T-helper 2 cell treated with Interferon-gamma antibody and Interleukin-4, amounts not matched to agents 100 ng/mL and 5 ng/mL, for 36 hours (primary cell): ENCODE measurements around the gene RAE1. TPM values are rescaled to one million over a fixed set of nuclear protein-coding genes. Genes with fewer than 3 reads are reported as not detected.
"Not testable (repeated sequence)": the region's sequence is repeated elsewhere in the genome, so short reads cannot be mapped to it uniquely, and the experiment has no call there.

ENCODE experiments used
- intact Hi-C: fragments of 100-400 bp; cut with micrococcal nuclease; formaldehyde crosslinking; loops from one replicate; pipeline ENCODE4 v1.15.1; 2023
- total RNA-seq: library from RNA; stranded (reverse); gene quantifications from 2 replicates; pipeline ENCODE4 v1.2.3, GENCODE V29; 2022

The RAE1 gene
- total RNA-seq, 1 donor from 2014 or later, result 42.3 TPM

- intact Hi-C loops, result no loop called here
Observed at GRCh38 chr20:57326667-57327455, 24.2 kb upstream of the RAE1 start.

GRCh38 chr20:57327820-57328219 lies 23.2 kb upstream of the RAE1 start:
- intact Hi-C loops, result no loop called here

GRCh38 chr20:57329608-57330221 lies 21.3 kb upstream of the RAE1 start, which contains the start of gene SPO11:
Gene SPO11 (plus strand): TSS chr20:57329803. CDS start chr20:57329868, 65 bp downstream.
- intact Hi-C loops, result no loop called here

- intact Hi-C loops, result no loop called here
Observed at GRCh38 chr20:57330998-57331397, 20.1 kb upstream of the RAE1 start.

DNA sequence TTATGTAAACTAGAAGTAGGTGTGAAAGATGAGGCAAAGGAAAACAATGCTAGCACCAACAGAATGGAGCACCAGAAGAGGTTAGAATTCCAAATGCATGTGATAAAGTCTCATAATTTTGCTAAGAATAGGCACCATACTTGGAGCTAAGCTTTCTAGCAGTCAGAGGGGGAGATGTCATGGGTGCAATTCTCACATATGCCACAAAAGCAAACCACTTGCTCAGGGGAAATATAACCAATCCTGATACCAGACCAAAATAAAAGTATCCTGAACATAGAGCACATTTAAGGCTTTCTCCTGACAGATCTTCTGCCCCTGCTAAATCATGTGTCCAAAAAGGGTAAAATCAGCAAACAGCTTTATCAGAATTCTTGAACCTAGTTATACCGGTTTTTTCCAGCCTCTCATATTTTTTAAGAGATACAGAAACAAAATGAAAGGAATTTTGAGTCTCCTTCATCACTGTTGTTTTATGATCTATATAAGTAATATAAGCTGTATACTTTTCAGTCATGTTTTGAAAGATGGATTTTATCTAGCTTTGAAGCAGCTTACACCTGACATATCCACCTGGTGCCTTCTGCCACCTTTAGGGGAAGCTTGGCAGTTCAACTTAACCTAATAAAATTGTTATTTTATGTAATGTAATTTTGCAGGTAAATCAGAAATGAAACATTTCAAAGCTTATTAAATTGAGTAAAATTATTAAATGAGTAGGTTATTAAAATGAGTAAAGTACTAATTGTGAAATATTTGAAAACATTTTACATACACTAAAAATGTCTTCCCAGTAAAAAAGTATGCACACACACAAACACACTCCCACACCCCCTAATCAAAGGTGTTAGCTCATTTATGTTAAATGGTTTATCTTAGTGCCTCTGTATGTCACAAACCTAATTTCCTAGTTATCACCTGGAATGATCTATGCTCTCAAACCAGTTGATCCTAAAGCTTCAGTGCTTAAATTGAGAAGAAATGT lies 18.7 kb upstream of the RAE1 start:
- intact Hi-C loops, result no loop called here

- intact Hi-C loops, result no loop called here
Observed at GRCh38 chr20:57335392-57335791, 15.7 kb upstream of the RAE1 start.

- intact Hi-C loops, result no loop called here
Observed at GRCh38 chr20:57341663-57342062, 9.4 kb upstream of the RAE1 start.

GRCh38 chr20:57342829-57343228 lies 8.2 kb upstream of the RAE1 start:
- intact Hi-C loops, result no loop called here

DNA sequence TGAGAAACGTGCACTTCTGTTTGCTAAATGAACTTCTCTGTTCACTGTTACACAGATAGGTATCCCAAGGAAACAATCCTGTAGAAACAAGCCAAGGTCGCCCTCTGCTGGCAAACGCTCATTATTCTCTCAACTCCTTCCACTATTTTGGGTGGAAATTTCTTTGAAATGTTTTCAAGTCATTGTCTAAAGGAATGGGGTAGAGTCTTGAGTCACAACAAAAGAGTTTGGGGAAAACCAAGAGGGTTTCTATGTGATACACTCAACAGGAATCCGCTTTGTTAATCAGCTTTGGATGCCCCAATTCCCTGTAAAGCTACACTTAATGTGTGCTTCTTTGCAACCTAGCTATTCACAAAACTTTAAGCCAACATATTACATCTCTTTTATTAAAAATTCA lies 4.6 kb upstream of the RAE1 start:
- intact Hi-C loops, result loop anchor here (1.0 kb wide), 2 partner anchors 254 to 796 kb away; no protein-coding TSS in a partner anchor

- intact Hi-C loops, result no loop called here
Observed at GRCh38 chr20:57347393-57347792, 3.7 kb upstream of the RAE1 start.

DNA sequence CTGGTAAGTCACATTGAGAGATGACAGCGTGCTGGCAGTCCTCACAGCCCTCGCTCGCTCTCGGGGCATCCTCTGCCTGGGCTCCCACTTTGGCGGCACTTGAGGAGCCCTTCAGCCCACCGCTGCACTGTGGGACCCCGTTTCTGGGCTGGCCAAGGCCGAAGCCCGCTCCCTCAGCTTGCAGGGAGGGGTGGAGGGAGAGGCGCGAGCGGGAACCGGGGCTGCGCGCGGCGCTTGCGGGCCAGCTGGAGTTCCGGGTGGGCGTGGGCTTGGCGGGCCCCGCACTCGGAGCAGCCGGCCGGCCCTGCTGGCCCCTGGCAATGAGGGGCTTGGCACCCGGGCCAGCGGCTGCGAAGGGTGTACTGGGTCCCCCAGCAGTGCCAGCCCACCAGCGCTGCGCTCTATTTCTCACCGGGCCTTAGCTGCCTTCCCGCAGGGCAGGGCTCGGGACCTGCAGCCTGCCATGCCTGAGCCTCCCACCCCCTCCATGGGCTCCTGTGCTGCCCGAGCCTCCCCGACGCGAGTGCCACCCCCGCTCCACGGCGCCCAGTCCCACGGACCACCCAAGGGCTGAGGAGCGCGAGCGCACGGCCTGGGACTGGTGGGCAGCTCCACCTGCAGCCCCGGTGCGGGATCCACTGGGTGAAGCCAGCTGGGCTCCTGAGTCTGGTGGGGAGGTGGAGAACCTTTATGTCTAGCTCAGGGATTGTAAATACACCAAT lies 2.7 kb upstream of the RAE1 start:
- intact Hi-C loops, result not testable (repeated sequence)

- intact Hi-C loops, result not testable (repeated sequence)
Observed at GRCh38 chr20:57348922-57349574, 2.0 kb upstream of the RAE1 start.

DNA sequence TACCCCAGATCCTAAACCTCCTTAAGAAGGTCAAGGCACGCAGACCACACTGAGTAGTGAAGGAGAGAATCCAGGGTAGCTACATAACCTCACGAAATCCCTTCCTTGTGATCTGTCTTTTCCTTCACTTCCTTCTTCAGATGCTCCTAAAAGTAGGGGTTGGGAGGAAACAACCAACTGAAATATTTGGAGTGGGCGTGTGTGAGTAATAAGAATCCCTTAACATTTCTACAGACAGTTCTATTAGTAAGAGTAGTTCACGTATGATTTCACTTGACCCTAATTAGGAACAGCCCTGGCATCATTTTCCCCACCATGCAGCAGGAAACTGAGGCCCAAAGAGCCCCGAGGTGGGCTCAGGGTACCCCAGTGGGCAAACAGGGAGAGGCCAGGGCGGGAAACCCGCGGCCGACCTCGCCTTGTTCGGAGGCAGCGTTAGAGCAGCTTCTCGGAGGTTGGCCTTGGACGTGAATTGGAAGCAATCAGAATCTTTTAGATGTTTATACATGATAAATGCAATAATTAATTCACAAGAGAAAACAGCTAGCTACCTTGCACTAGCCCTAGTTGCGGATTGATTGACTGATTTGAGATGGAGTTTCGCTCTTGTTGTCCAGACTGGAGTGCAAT lies 859 bp upstream of the RAE1 start:
- intact Hi-C loops, result loop anchor here (2.0 kb wide), 1 partner anchor 41 kb away; the partner anchor contains the start of gene RBM38

GRCh38 chr20:57350726-57351041 lies 371 bp upstream of the RAE1 start:
- intact Hi-C loops, result loop anchor here (1.0 to 2.0 kb wide), 3 partner anchors 29 to 83 kb away; partner anchors contain the start of gene RBM38

DNA sequence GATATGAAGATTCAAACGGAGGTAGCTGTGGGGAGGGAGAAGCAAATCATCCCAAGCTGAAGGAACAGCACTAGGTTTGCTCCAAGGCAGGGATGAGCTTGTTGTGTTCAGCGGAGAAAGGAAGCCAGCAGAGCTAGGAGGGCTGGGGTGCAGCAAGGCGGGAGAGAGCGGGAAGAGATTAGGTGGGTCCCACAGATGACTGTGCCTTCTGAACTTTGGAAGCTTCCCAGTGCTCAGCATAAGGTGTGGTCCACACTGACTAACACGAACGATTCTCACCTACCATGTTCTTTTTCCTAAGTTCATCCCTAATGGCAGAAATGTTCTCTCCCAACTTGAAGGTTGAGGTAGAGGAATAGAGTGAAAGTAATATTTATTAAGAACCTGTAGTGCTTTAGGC lies 1.2 kb downstream of the RAE1 start:
- intact Hi-C loops, result no loop called here

DNA sequence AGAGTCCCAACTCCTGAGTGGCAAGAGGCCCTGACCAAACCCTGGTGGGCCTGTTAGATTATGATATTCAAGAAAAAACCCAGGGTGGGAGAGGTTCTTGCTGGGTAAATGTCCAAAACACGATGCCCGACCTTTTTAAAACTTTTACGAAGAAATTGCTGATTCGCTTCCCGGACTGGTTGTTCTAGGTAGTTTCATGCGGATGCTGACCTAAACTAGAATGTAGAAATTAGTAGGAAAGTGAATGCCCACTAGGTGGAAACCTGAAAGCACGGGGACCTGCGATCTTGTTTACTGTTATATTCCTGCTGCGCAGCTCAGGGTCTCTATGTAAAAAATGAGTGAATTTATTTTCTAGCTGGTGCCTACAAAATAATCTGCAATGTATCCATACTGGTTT lies 2.3 kb downstream of the RAE1 start:
- intact Hi-C loops, result no loop called here

DNA sequence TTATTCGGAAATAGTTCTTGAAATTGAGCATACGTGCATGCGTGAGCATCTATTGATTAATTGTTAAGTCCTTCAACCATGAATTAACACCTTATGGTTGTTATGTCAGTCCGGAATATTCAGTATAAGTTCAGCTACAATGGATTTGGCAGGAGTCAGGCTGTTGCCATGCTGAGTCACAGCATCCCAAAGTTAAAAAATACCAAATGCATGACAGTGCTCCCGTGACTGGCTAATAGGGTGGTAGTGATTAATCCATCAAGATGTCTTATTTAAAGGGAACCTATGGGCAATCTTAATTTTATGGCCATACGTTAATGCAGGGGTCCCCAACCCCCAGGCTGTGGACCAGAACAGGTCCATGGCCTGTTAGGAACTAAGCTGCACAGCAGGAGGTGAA lies 10.5 kb downstream of the RAE1 start:
- intact Hi-C loops, result no loop called here

DNA sequence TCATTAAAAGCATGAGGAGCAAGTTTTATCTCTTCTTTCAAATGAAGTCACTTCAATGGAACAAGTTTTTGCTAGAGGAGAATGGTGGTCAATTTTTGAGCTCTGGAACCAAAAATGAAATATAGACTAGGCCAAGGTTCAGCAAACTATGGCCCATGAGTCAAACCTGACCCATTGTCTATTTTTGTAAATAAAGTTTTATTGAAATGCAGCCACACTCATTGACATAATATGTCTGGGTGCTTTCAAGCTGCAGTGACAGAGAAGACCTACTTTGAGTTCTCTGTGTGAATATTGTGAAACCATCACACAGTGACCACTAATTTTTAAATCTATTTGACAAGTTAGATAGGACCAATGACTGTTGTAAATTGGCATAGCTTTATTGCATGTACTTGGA lies 13.4 kb downstream of the RAE1 start:
- intact Hi-C loops, result no loop called here

GRCh38 chr20:57369596-57369995 lies 18.5 kb downstream of the RAE1 start:
- intact Hi-C loops, result no loop called here

GRCh38 chr20:57370316-57370715 lies 19.3 kb downstream of the RAE1 start:
- intact Hi-C loops, result no loop called here
